ENCODE measurements around the gene BRD3. TPM values are rescaled to one million over a fixed set of nuclear protein-coding genes. Genes with fewer than 3 reads are reported as not detected.

BRD3 gene
- total RNA-seq, 1 experiment from 2014 or later: 108 TPM

DNA sequence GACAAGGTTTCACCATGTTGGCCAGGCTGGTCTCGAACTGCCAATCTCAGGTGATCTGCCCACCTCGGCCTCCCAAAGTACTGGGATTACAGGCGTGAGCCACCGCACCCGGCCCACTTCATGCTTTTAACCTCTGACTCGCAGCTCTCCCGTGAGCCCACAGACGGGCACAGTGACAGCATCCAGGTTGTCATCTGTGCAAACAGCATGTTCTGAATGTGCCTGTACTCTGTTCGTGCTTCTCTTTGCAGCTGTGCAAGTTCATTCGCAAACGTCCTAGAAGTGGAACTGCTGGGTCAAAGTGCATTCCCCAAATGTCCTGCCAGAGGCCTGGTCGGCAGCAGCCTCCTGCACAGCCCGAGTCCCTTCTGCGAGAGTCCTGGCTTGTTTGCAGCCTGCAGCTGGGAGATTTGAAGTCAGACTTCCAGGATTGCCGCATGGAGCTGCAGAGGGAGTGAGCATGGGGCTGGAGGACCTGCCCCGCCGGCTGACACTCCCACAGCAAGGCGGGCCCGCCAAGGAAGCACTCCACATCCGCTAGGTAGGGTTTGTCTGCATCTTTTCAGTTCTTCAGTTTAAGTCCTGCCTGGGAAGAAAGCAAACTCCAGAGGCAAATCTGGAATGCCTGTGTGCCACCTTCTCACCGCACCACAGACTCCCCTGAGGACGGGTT, 39.1 kb downstream of the BRD3 start:
- no peak for ATAC-seq
- ChIA-PET CTCF (interaction anchor here (0.5 to 1.8 kb wide), 3 partner anchors 35 to 533 kb away, joined by 3 to 6 read pairs (median 4); no protein-coding TSS in a partner anchor), POLR2A (interaction anchor here (0.7 kb wide), 1 partner anchor 301 kb away, joined by 3 read pairs; no protein-coding TSS in a partner anchor)
- TF ChIP-seq SMAD4 (CRISPR knock-in tag; IDR thresholded peaks at IDR 0.05) (no peak), CTCF (IDR thresholded peaks at IDR 0.05) (no peak), TEAD1 (CRISPR knock-in tag; IDR thresholded peaks at IDR 0.05) (no peak), GABPB1 (CRISPR knock-in tag; IDR thresholded peaks at IDR 0.05) (no peak), SOX15 (CRISPR knock-in tag; IDR thresholded peaks at IDR 0.05) (no peak), E2F1 (CRISPR knock-in tag; IDR thresholded peaks at IDR 0.05) (no peak), ZNF121 (CRISPR knock-in tag; IDR thresholded peaks at IDR 0.05) (no peak), ELF4 (CRISPR knock-in tag; IDR thresholded peaks at IDR 0.05; ENCODE audit: low read depth) (no peak), ESRRA (CRISPR knock-in tag; IDR thresholded peaks at IDR 0.05; ENCODE audit: borderline replicate concordance) (no peak), FOXJ3 (CRISPR knock-in tag; IDR thresholded peaks at IDR 0.05; ENCODE audit: borderline replicate concordance) (no peak), NR3C1 (CRISPR knock-in tag; conservative IDR thresholded peaks at IDR 0.05; ENCODE audit: low read depth) (no peak), ETV6 (CRISPR knock-in tag; IDR thresholded peaks at IDR 0.05) (no peak), IRF2 (CRISPR knock-in tag; IDR thresholded peaks at IDR 0.05; ENCODE audit: borderline replicate concordance, low read depth) (no peak), FOXP1 (CRISPR knock-in tag; IDR thresholded peaks at IDR 0.05; ENCODE audit: borderline replicate concordance) (no peak)
- Mint-ChIP-seq H3K36me3 (peaks cover 20% of the 10 kb centered on the region), H3K4me1 (peaks cover 10% of the 10 kb centered on the region; the same call in 1 of the 2 replicates), H3K27me3 (ENCODE audit: low read depth) (no peaks in the 10 kb centered on the region), H3K9me3 (no peaks in the 10 kb centered on the region), H3K4me3 (no peak overlapping the region), H3K27ac (no peak overlapping the region; the same call in 1 of the 2 replicates)
- DNase-seq (ENCODE audit: low spot score): no peak

GRCh38 chr9:134028076-134028475, 39.8 kb downstream of the BRD3 start:
- no peak overlapping the region for H3K27ac Mint-ChIP-seq
- POLR2A ChIA-PET: interaction anchor here (0.7 kb wide), 1 partner anchor 302 kb away, joined by 3 read pairs; no protein-coding TSS in a partner anchor
- TF ChIP-seq, protein P1, sequence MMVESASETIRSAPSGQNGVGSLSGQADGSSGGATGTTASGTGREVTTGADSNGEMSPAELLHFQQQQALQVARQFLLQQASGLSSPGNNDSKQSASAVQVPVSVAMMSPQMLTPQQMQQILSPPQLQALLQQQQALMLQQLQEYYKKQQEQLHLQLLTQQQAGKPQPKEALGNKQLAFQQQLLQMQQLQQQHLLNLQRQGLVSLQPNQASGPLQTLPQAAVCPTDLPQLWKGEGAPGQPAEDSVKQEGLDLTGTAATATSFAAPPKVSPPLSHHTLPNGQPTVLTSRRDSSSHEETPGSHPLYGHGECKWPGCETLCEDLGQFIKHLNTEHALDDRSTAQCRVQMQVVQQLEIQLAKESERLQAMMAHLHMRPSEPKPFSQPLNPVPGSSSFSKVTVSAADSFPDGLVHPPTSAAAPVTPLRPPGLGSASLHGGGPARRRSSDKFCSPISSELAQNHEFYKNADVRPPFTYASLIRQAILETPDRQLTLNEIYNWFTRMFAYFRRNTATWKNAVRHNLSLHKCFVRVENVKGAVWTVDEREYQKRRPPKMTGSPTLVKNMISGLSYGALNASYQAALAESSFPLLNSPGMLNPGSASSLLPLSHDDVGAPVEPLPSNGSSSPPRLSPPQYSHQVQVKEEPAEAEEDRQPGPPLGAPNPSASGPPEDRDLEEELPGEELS (CRISPR knock-in tag; IDR thresholded peaks at IDR 0.05): no peak
- TF ChIP-seq TEAD1 (CRISPR knock-in tag; IDR thresholded peaks at IDR 0.05) (no peak), E2F5 (CRISPR knock-in tag; IDR thresholded peaks at IDR 0.05) (no peak), ZBTB21 (CRISPR knock-in tag; IDR thresholded peaks at IDR 0.05; ENCODE audit: borderline replicate concordance) (no peak), NR2C2 (CRISPR knock-in tag; IDR thresholded peaks at IDR 0.05) (no peak), CREB1 (CRISPR knock-in tag; IDR thresholded peaks at IDR 0.05) (no peak), ZNF671 (CRISPR knock-in tag; IDR thresholded peaks at IDR 0.05) (no peak), GABPB1 (CRISPR knock-in tag; IDR thresholded peaks at IDR 0.05) (no peak), FOXP1 (CRISPR knock-in tag; IDR thresholded peaks at IDR 0.05; ENCODE audit: borderline replicate concordance) (no peak)
- TF ChIP-seq, protein P2, sequence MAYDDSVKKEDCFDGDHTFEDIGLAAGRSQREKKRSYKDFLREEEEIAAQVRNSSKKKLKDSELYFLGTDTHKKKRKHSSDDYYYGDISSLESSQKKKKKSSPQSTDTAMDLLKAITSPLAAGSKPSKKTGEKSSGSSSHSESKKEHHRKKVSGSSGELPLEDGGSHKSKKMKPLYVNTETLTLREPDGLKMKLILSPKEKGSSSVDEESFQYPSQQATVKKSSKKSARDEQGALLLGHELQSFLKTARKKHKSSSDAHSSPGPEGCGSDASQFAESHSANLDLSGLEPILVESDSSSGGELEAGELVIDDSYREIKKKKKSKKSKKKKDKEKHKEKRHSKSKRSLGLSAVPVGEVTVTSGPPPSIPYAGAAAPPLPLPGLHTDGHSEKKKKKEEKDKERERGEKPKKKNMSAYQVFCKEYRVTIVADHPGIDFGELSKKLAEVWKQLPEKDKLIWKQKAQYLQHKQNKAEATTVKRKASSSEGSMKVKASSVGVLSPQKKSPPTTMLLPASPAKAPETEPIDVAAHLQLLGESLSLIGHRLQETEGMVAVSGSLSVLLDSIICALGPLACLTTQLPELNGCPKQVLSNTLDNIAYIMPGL (CRISPR knock-in tag; IDR thresholded peaks at IDR 0.05): no peak
- TF ChIP-seq, protein P3, sequence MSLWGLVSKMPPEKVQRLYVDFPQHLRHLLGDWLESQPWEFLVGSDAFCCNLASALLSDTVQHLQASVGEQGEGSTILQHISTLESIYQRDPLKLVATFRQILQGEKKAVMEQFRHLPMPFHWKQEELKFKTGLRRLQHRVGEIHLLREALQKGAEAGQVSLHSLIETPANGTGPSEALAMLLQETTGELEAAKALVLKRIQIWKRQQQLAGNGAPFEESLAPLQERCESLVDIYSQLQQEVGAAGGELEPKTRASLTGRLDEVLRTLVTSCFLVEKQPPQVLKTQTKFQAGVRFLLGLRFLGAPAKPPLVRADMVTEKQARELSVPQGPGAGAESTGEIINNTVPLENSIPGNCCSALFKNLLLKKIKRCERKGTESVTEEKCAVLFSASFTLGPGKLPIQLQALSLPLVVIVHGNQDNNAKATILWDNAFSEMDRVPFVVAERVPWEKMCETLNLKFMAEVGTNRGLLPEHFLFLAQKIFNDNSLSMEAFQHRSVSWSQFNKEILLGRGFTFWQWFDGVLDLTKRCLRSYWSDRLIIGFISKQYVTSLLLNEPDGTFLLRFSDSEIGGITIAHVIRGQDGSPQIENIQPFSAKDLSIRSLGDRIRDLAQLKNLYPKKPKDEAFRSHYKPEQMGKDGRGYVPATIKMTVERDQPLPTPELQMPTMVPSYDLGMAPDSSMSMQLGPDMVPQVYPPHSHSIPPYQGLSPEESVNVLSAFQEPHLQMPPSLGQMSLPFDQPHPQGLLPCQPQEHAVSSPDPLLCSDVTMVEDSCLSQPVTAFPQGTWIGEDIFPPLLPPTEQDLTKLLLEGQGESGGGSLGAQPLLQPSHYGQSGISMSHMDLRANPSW (CRISPR knock-in tag; conservative IDR thresholded peaks at IDR 0.05; ENCODE audit: low read depth): no peak
- TF ChIP-seq, protein P4, sequence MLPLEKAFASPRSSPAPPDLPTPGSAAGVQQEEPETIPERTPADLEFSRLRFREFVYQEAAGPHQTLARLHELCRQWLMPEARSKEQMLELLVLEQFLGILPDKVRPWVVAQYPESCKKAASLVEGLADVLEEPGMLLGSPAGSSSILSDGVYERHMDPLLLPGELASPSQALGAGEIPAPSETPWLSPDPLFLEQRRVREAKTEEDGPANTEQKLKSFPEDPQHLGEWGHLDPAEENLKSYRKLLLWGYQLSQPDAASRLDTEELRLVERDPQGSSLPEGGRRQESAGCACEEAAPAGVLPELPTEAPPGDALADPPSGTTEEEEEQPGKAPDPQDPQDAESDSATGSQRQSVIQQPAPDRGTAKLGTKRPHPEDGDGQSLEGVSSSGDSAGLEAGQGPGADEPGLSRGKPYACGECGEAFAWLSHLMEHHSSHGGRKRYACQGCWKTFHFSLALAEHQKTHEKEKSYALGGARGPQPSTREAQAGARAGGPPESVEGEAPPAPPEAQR (CRISPR knock-in tag; IDR thresholded peaks at IDR 0.05): no peak

More at GRCh38 chr9:134028076-134028475, 39.8 kb downstream of the BRD3 start:
- Mint-ChIP-seq H3K36me3 (peaks cover 14% of the 10 kb centered on the region), H3K9me3 (no peaks in the 10 kb centered on the region), H3K4me1 (peaks cover 10% of the 10 kb centered on the region; the same call in 1 of the 2 replicates), H3K27me3 (ENCODE audit: low read depth) (no peaks in the 10 kb centered on the region), H3K4me3 (peak overlapping the region; percentile 33; the same call in 1 of the 2 replicates)
- no peak for ATAC-seq
- no peak for DNase-seq (ENCODE audit: low spot score)
- CTCF ChIA-PET: interaction anchor here (1.8 kb wide), 1 partner anchor 35 kb away, joined by 6 read pairs; no protein-coding TSS in a partner anchor
